Mucosa of stomach (tissue), 1 donor: ENCODE data around the gene RECK.
"Not testable (repeated sequence)": the region's sequence is repeated elsewhere in the genome, so short reads cannot be mapped to it uniquely, and the experiment has no call there.

Experiments used
- H3K27me3 ChIP-seq: one replicate; pipeline ENCODE4 v1.7.0; 2013; ENCODE audit warnings: mild to moderate bottlenecking, low read length; ENCODE audit not compliant: control insufficient read depth, insufficient read depth
- H3K36me3 ChIP-seq: one replicate; pipeline ENCODE4 v1.7.0; 2013; ENCODE audit warnings: low read length; ENCODE audit not compliant: control insufficient read depth, insufficient read depth
- H3K4me1 ChIP-seq: one replicate; pipeline ENCODE4 v1.7.0; 2013; ENCODE audit warnings: mild to moderate bottlenecking, low read length; ENCODE audit not compliant: control insufficient read depth, insufficient read depth
- H3K4me3 ChIP-seq: one replicate; pipeline ENCODE4 v1.7.0; 2013; ENCODE audit warnings: low read length
- H3K9ac ChIP-seq: one replicate; pipeline ENCODE4 v1.7.0; 2013; ENCODE audit warnings: mild to moderate bottlenecking, low read length, moderate library complexity
- H3K9me3 ChIP-seq: one replicate; pipeline ENCODE4 v1.7.0; 2013; ENCODE audit warnings: mild to moderate bottlenecking, low read length, moderate library complexity; ENCODE audit not compliant: control insufficient read depth
- donor health status: Pancreatic carcinoma.

Gene RECK

GRCh38 chr9:36080519-36080918 is 43.8 kb downstream of the RECK start:
- no peaks in the 10 kb centered on the region for H3K4me1 ChIP-seq
- no peaks in the 10 kb centered on the region for H3K36me3 ChIP-seq
- H3K27me3 ChIP-seq: no peaks in the 10 kb centered on the region
- no peak overlapping the region for H3K4me3 ChIP-seq
- H3K9ac ChIP-seq: no peak overlapping the region
- no peaks in the 10 kb centered on the region for H3K9me3 ChIP-seq

- Histone ChIP-seq H3K36me3 (no peaks in the 10 kb centered on the region), H3K27me3 (no peaks in the 10 kb centered on the region), H3K9me3 (no peaks in the 10 kb centered on the region), H3K4me1 (no peaks in the 10 kb centered on the region), H3K9ac (no peak overlapping the region), H3K4me3 (no peak overlapping the region)
Observed at GRCh38 chr9:36082931-36083330, 46.2 kb downstream of the RECK start.

- no peaks in the 10 kb centered on the region for H3K36me3 ChIP-seq
- no peak overlapping the region for H3K9ac ChIP-seq
- peaks cover 5% of the 10 kb centered on the region for H3K4me1 ChIP-seq
- no peak overlapping the region for H3K4me3 ChIP-seq
- no peaks in the 10 kb centered on the region for H3K27me3 ChIP-seq
- H3K9me3 ChIP-seq: no peaks in the 10 kb centered on the region
Observed at GRCh38 chr9:36086442-36086841, 49.7 kb downstream of the RECK start.

- not testable (repeated sequence) for H3K9me3 ChIP-seq, H3K4me1 ChIP-seq, H3K4me3 ChIP-seq, H3K36me3 ChIP-seq, H3K9ac ChIP-seq, H3K27me3 ChIP-seq
Observed at GRCh38 chr9:36087054-36087453, 50.3 kb downstream of the RECK start.

- H3K9me3 ChIP-seq: no peaks in the 10 kb centered on the region
- H3K27me3 ChIP-seq: no peaks in the 10 kb centered on the region
- peaks cover 5% of the 10 kb centered on the region for H3K4me1 ChIP-seq
- H3K9ac ChIP-seq: no peak overlapping the region
- H3K4me3 ChIP-seq: no peak overlapping the region
- no peaks in the 10 kb centered on the region for H3K36me3 ChIP-seq
Observed at GRCh38 chr9:36088020-36088419, 51.3 kb downstream of the RECK start.

GRCh38 chr9:36091026-36091953 is 54.6 kb downstream of the RECK start:
- Histone ChIP-seq H3K4me3 (no peak overlapping the region), H3K4me1 (peaks cover 5% of the 10 kb centered on the region), H3K27me3 (no peaks in the 10 kb centered on the region), H3K36me3 (no peaks in the 10 kb centered on the region), H3K9ac (no peak overlapping the region), H3K9me3 (no peaks in the 10 kb centered on the region)

GRCh38 chr9:36092014-36092413 is 55.3 kb downstream of the RECK start:
- peaks cover 5% of the 10 kb centered on the region for H3K4me1 ChIP-seq
- no peaks in the 10 kb centered on the region for H3K9me3 ChIP-seq
- H3K4me3 ChIP-seq: no peak overlapping the region
- H3K36me3 ChIP-seq: no peaks in the 10 kb centered on the region
- H3K9ac ChIP-seq: no peak overlapping the region
- H3K27me3 ChIP-seq: no peaks in the 10 kb centered on the region

GRCh38 chr9:36092509-36093215 is 55.9 kb downstream of the RECK start:
- peaks cover 5% of the 10 kb centered on the region for H3K4me1 ChIP-seq
- H3K4me3 ChIP-seq: no peak overlapping the region
- no peak overlapping the region for H3K9ac ChIP-seq
- H3K9me3 ChIP-seq: no peaks in the 10 kb centered on the region
- no peaks in the 10 kb centered on the region for H3K36me3 ChIP-seq
- no peaks in the 10 kb centered on the region for H3K27me3 ChIP-seq

GRCh38 chr9:36093384-36093783 is 56.7 kb downstream of the RECK start:
- no peaks in the 10 kb centered on the region for H3K36me3 ChIP-seq
- peaks cover 5% of the 10 kb centered on the region for H3K4me1 ChIP-seq

GRCh38 chr9:36099718-36100117 is 63.0 kb downstream of the RECK start:
- Histone ChIP-seq H3K4me3 (no peak overlapping the region), H3K27me3 (no peaks in the 10 kb centered on the region), H3K36me3 (no peaks in the 10 kb centered on the region), H3K4me1 (no peaks in the 10 kb centered on the region), H3K9ac (no peak overlapping the region), H3K9me3 (no peaks in the 10 kb centered on the region)

More at GRCh38 chr9:36093384-36093783, 56.7 kb downstream of the RECK start:
- H3K9ac ChIP-seq: no peak overlapping the region
- no peaks in the 10 kb centered on the region for H3K27me3 ChIP-seq
- no peaks in the 10 kb centered on the region for H3K9me3 ChIP-seq
- no peak overlapping the region for H3K4me3 ChIP-seq

GRCh38 chr9:36100532-36100931 is 63.8 kb downstream of the RECK start:
- no peak overlapping the region for H3K4me3 ChIP-seq
- H3K36me3 ChIP-seq: no peaks in the 10 kb centered on the region
- H3K9me3 ChIP-seq: no peaks in the 10 kb centered on the region
- no peaks in the 10 kb centered on the region for H3K4me1 ChIP-seq
- H3K27me3 ChIP-seq: no peaks in the 10 kb centered on the region
- no peak overlapping the region for H3K9ac ChIP-seq
